Stomach smooth muscle (tissue), 2 donors: ENCODE data around the gene HIRIP3.

ENCODE experiments used
- H3K27ac ChIP-seq: one replicate; pipeline ENCODE4 v1.7.0; 2013; ENCODE audit warnings: mild to moderate bottlenecking, low read length, inconsistent platforms
- H3K27me3 ChIP-seq, 2 donors: one replicate each; pipeline ENCODE4 v1.7.0; 2013; ENCODE audit warnings: low read length in 2 of 2; ENCODE audit not compliant: insufficient read depth in 2 of 2, control insufficient read depth in 1 of 2
- H3K36me3 ChIP-seq, 2 donors: one replicate each; pipeline ENCODE4 v1.7.0; 2013; ENCODE audit warnings: low read length in 2 of 2; ENCODE audit not compliant: control insufficient read depth in 2 of 2, insufficient read depth in 2 of 2
- H3K4me1 ChIP-seq: one replicate; pipeline ENCODE4 v1.7.0; 2013; ENCODE audit warnings: low read length; ENCODE audit not compliant: control insufficient read depth, insufficient read depth
- H3K4me3 ChIP-seq, 2 donors: one replicate each; pipeline ENCODE4 v1.7.0; 2013; ENCODE audit warnings: low read length in 2 of 2
- H3K9ac ChIP-seq, 2 donors: one replicate each; pipeline ENCODE4 v1.7.0; 2013; ENCODE audit warnings: low read length in 2 of 2, mild to moderate bottlenecking in 1 of 2
- H3K9me3 ChIP-seq, 2 donors: one replicate each; pipeline ENCODE4 v1.7.0; 2013; ENCODE audit warnings: low read length in 2 of 2; ENCODE audit not compliant: control insufficient read depth in 2 of 2
- donor health status: healthy.
- donor health status: Pancreatic carcinoma.

HIRIP3 gene

GRCh38 chr16:29951625-29952365, 43.6 kb downstream of the HIRIP3 start:
- Histone ChIP-seq H3K9me3 (no peaks in the 10 kb centered on the region), H3K4me1 (no peaks in the 10 kb centered on the region), H3K36me3 (no peaks in the 10 kb centered on the region), H3K27ac (no peak overlapping the region), H3K4me3 (no peak overlapping the region), H3K9ac (no peak overlapping the region), H3K27me3 (peaks cover 0 to 2% of the 10 kb centered on the region in 2 donors)

- no peak overlapping the region for H3K27ac ChIP-seq
Measured at GRCh38 chr16:29950806-29951461, 44.5 kb downstream of the HIRIP3 start.

DNA sequence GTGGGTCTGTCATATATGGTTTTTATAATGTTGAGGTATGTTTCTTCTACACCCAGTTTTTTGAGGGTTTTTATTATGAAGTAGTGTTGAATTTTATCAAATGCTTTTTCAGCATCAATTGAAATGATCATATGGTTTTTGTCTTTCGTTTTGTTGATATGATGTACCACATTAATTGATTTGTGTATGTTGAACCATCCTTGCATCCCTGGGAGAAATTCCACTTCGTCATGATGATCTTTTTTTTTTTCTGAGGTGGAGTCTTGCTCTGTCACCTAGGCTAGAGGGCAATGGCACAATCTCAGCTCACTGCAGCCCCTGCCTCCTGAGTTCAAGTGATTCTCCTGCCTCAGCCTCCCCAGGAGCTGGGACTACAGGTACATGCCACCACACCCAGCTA, 47.5 kb downstream of the HIRIP3 start:
- Histone ChIP-seq H3K27me3 (peaks cover 0 to 2% of the 10 kb centered on the region in 2 donors), H3K9me3 (no peaks in the 10 kb centered on the region), H3K36me3 (no peaks in the 10 kb centered on the region), H3K4me1 (no peaks in the 10 kb centered on the region), H3K27ac (no peak overlapping the region), H3K9ac (no peak overlapping the region), H3K4me3 (no peak overlapping the region)

More at GRCh38 chr16:29950806-29951461, 44.5 kb downstream of the HIRIP3 start:
- no peaks in the 10 kb centered on the region for H3K9me3 ChIP-seq
- H3K9ac ChIP-seq, result no peak overlapping the region
- no peaks in the 10 kb centered on the region for H3K36me3 ChIP-seq
- H3K27me3 ChIP-seq, result peaks cover 0 to 2% of the 10 kb centered on the region in 2 donors
- no peaks in the 10 kb centered on the region for H3K4me1 ChIP-seq
- H3K4me3 ChIP-seq, result no peak overlapping the region

DNA sequence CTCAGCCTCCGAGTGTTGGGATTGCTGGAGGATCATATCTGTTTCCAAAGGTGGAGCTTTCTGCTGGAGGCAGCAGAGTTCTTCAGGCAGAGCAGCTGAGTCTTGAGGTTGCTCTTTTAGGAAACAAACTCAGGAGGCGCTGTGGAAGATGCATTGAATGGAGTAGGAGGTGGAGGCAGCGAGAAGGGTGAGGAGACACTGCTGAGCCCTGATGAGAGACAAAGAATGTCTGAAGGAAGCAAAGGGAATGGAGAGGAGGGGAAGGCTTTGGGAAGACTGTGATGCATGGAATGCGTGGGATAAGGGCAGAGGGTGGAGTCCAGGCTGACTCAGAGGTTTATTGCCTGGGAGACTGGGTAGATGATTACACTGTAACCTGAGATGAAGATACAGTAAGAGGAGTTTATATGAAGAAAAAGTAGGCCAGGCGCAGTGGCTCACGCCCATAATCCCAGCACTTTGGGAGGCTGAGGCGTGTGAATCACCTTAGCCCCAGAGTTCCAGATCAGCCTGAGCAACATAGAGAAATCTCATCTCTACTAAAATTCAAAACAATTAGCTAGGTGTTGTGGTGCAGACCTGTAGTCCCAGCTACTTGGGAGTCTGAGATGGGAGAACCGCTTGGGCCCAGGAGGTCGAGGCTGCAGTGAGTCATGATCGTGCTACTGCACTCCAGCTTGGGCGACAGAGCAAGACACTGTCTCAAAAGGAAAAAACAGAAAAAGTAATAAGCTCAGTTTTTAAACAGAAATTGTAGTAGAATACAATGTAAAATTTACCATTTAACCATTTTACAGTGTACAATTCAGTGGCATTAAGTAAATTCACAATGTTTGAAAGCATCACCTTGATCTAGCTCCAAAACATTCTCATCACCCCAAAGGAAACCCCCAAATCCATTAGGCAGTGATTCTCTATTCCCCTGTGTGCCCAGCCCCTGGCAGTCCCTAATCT, 51.3 kb downstream of the HIRIP3 start:
- no peaks in the 10 kb centered on the region for H3K36me3 ChIP-seq
- H3K9ac ChIP-seq, result no peak overlapping the region
- no peaks in the 10 kb centered on the region for H3K9me3 ChIP-seq
- H3K27me3 ChIP-seq, result no peaks in the 10 kb centered on the region
- H3K4me1 ChIP-seq, result no peaks in the 10 kb centered on the region
- no peak overlapping the region for H3K27ac ChIP-seq
- no peak overlapping the region for H3K4me3 ChIP-seq
